H1 (cell line): ENCODE measurements around the gene KANSL3. TPM values are rescaled to one million over a fixed set of nuclear protein-coding genes. Genes with fewer than 3 reads are reported as not detected.
"Not testable (repeated sequence)": the region's sequence is repeated elsewhere in the genome, so short reads cannot be mapped to it uniquely, and the experiment has no call there.

Experiments
- CTCF ChIA-PET: fragments of 300-600 bp; sonication (Branson Sonifier 250); formaldehyde crosslinking; loops from one replicate; lab custom pipeline; 2021; ENCODE audit not compliant: partially characterized antibody; lab: Charles Lee
- POLR2A ChIA-PET: fragments of 300-600 bp; sonication (Branson Sonifier 250); formaldehyde crosslinking; loops from one replicate; lab custom pipeline; 2021; ENCODE audit warnings: inconsistent platforms; ENCODE audit not compliant: partially characterized antibody; lab: Charles Lee
- DNase-seq, 2 experiments: peaks; one replicate each; pipeline versions ENCODE4 v3.0.0 to v3.0.0-alpha.2; 2010 to 2022; ENCODE audit warnings: low spot score in 2 of 2, low read depth in 1 of 2, mixed read lengths in 1 of 2
- FAIRE-seq: peaks from 2 replicates; lab custom pipeline; 2011; peaks lifted over from hg19 to GRCh38; lab: Jason Lieb, UNC
- H2AFZ ChIP-seq: 2 replicates; pipeline ENCODE4 v1.8.1; 2012; ENCODE audit warnings: low read length, inconsistent platforms
- H2AK5ac ChIP-seq: 2 replicates; pipeline ENCODE4 v1.6.1; 2013; ENCODE audit warnings: low read depth, low read length
- H2BK120ac ChIP-seq: replicated peaks from 2 replicates; pipeline ENCODE3; 2013; ENCODE audit warnings: low read depth, low read length, inconsistent platforms
- H2BK12ac ChIP-seq: 2 replicates; pipeline ENCODE4 v1.6.1; 2013; ENCODE audit warnings: low read depth, low read length
- H2BK15ac ChIP-seq: 2 replicates; pipeline ENCODE4 v1.6.1; 2013; ENCODE audit warnings: low read length
- H2BK20ac ChIP-seq: 2 replicates; pipeline ENCODE4 v1.6.1; 2013; ENCODE audit warnings: low read length
- H2BK5ac ChIP-seq: 2 replicates; pipeline ENCODE4 v1.6.1; 2013; ENCODE audit warnings: low read depth, low read length
- H3K14ac ChIP-seq: 2 replicates; pipeline ENCODE4 v1.6.1; 2013; ENCODE audit warnings: inconsistent platforms; ENCODE audit not compliant: insufficient read length
- H3K18ac ChIP-seq: 2 replicates; pipeline ENCODE4 v1.6.1; 2013; ENCODE audit warnings: low read length; ENCODE audit errors: extremely low read depth
- H3K23ac ChIP-seq: 2 replicates; pipeline ENCODE4 v1.6.1; 2013; ENCODE audit warnings: inconsistent platforms; ENCODE audit not compliant: insufficient read length
- H3K23me2 ChIP-seq: 2 replicates; pipeline ENCODE4 v1.6.1; 2013; ENCODE audit warnings: low read depth, low read length
- H3K27ac ChIP-seq: 2 replicates; pipeline ENCODE4 v1.6.1; 2011; ENCODE audit warnings: low read depth, low read length, inconsistent platforms
- H3K27me3 ChIP-seq, 4 experiments: replicated peaks in 1 of 4; 1 replicate in 1 of 4; 2 replicates in 3 of 4; pipeline versions ENCODE4 v1.6.1 to v1.8.1; 2011 to 2013; ENCODE audit warnings: low read length in 3 of 4, mild to moderate bottlenecking in 3 of 4, inconsistent platforms in 2 of 4, mixed read lengths in 2 of 4, moderate library complexity in 1 of 4; ENCODE audit not compliant: control insufficient read depth in 3 of 4, insufficient read depth in 3 of 4; ENCODE audit errors: extremely low read depth in 1 of 4
- H3K36me3 ChIP-seq, 4 experiments: 2 replicates each; pipeline versions ENCODE4 v1.6.1 to v1.8.1; 2011 to 2013; ENCODE audit warnings: mild to moderate bottlenecking in 4 of 4, low read length in 3 of 4, moderate library complexity in 2 of 4, control low read depth in 1 of 4, inconsistent platforms in 1 of 4; ENCODE audit not compliant: insufficient read depth in 4 of 4, control insufficient read depth in 2 of 4
- H3K4ac ChIP-seq: replicated peaks from 2 replicates; pipeline ENCODE3; 2013; ENCODE audit warnings: low read length, low read depth, mixed read lengths, inconsistent platforms; ENCODE audit not compliant: insufficient read length
- H3K4me1 ChIP-seq, 4 experiments: replicated peaks in 1 of 4; 1 replicate in 1 of 4; 2 replicates in 3 of 4; pipeline versions ENCODE4 v1.6.1 to v1.8.1; 2011 to 2013; ENCODE audit warnings: low read length in 3 of 4, inconsistent platforms in 2 of 4, mixed read lengths in 1 of 4; ENCODE audit not compliant: insufficient read depth in 4 of 4, control insufficient read depth in 3 of 4
- H3K4me2 ChIP-seq, 2 experiments: 2 replicates each; pipeline versions ENCODE4 v1.6.1 to v1.8.1; 2011 to 2013; ENCODE audit warnings: low read depth in 2 of 2, low read length in 2 of 2, control low read depth in 1 of 2, inconsistent platforms in 1 of 2, mild to moderate bottlenecking in 1 of 2; ENCODE audit not compliant: insufficient read depth in 1 of 2
- H3K4me3 ChIP-seq, 4 experiments: fragments of 200-600, 300-600 bp in 1 of 4; sonication (generic), shearing (Covaris generic), sonication (Bioruptor Twin) in 1 of 4; 2 replicates each; pipeline versions ENCODE4 v1.5.1 to v1.8.1; 2011 to 2016; ENCODE audit warnings: low read length in 4 of 4, low read depth in 3 of 4, control low read depth in 2 of 4, inconsistent platforms in 2 of 4, mild to moderate bottlenecking in 2 of 4, mixed read lengths in 1 of 4, moderate library complexity in 1 of 4; ENCODE audit not compliant: insufficient read depth in 2 of 4; ENCODE audit errors: extremely low read depth in 1 of 4
- H3K56ac ChIP-seq: replicated peaks from 2 replicates; pipeline ENCODE3; 2013; ENCODE audit warnings: low read depth, mild to moderate bottlenecking, mixed read lengths, low read length, inconsistent platforms; ENCODE audit not compliant: insufficient read length
- H3K79me1 ChIP-seq: 2 replicates; pipeline ENCODE4 v1.6.1; 2013; ENCODE audit warnings: low read depth, low read length, control low read depth
- H3K79me2 ChIP-seq, 2 experiments: 2 replicates each; pipeline versions ENCODE4 v1.6.1 to v1.8.1; 2012 to 2013; ENCODE audit warnings: low read length in 2 of 2, mild to moderate bottlenecking in 2 of 2, inconsistent platforms in 1 of 2; ENCODE audit not compliant: insufficient read depth in 2 of 2, control insufficient read depth in 1 of 2
- H3K9ac ChIP-seq, 4 experiments: replicated peaks in 1 of 4; 1 replicate in 1 of 4; 2 replicates in 3 of 4; pipeline versions ENCODE4 v1.6.1 to v1.8.1; 2011 to 2013; ENCODE audit warnings: low read depth in 3 of 4, low read length in 3 of 4, control low read depth in 2 of 4, mild to moderate bottlenecking in 2 of 4, moderate library complexity in 2 of 4, inconsistent platforms in 1 of 4; ENCODE audit errors: extremely low read depth in 1 of 4
- H3K9me3 ChIP-seq, 2 experiments: 2 replicates each; pipeline versions ENCODE4 v1.6.1 to v1.8.1; 2012 to 2013; ENCODE audit warnings: mild to moderate bottlenecking in 2 of 2, moderate library complexity in 2 of 2, control low read depth in 1 of 2, inconsistent platforms in 1 of 2, low read depth in 1 of 2, low read length in 1 of 2, mixed read lengths in 1 of 2; ENCODE audit not compliant: insufficient read depth in 2 of 2
- H4K20me1 ChIP-seq, 2 experiments: replicated peaks in 1 of 2; 2 replicates each; pipeline versions ENCODE3 to v1.8.1; 2011 to 2013; ENCODE audit warnings: inconsistent platforms in 2 of 2, low read length in 2 of 2, mild to moderate bottlenecking in 1 of 2; ENCODE audit not compliant: insufficient read depth in 2 of 2, control insufficient read depth in 1 of 2
- H4K5ac ChIP-seq: 2 replicates; pipeline ENCODE4 v1.6.1; 2013; ENCODE audit warnings: low read length, low read depth, mixed read lengths, inconsistent platforms; ENCODE audit not compliant: insufficient read length
- H4K8ac ChIP-seq: 2 replicates; pipeline ENCODE4 v1.8.0; 2013; ENCODE audit warnings: mild to moderate bottlenecking, moderate library complexity, low read length, inconsistent platforms; ENCODE audit not compliant: insufficient read depth; ENCODE audit errors: extremely low read depth
- H4K91ac ChIP-seq: replicated peaks from 2 replicates; pipeline ENCODE3; 2013; ENCODE audit warnings: low read length, mixed read lengths, inconsistent platforms; ENCODE audit not compliant: insufficient read length
- CEBPB ChIP-seq: IDR thresholded peaks from 2 replicates; pipeline ENCODE4 v1.6.1; 2012; ENCODE audit warnings: low read depth, low read length
- EP300 ChIP-seq, 2 experiments: IDR thresholded peaks; 1 replicate in 1 of 2; 2 replicates in 1 of 2; pipeline ENCODE4 v1.6.1; 2011 to 2012; ENCODE audit warnings: low read depth in 2 of 2, low read length in 2 of 2, mild to moderate bottlenecking in 2 of 2, borderline replicate concordance in 1 of 2, inconsistent platforms in 1 of 2, moderate library complexity in 1 of 2
- SP2 ChIP-seq: IDR thresholded peaks from 2 replicates; pipeline ENCODE4 v1.6.1; 2012; ENCODE audit warnings: mild to moderate bottlenecking, low read length, inconsistent platforms
- WGBS, 2 experiments: shearing (Covaris generic) in 1 of 2; methylation state at CpG; one replicate each; pipeline versions ENCODE4 v1.1.6 to v1.1.7; 2013 to 2015; ENCODE audit warnings: low lambda C conversion rate in 2 of 2, mixed read lengths in 2 of 2, inconsistent platforms in 1 of 2, low coverage in 1 of 2, missing lambda C conversion rate in 1 of 2; ENCODE audit not compliant: insufficient replicate concordance in 2 of 2, insufficient coverage in 1 of 2, insufficient read length in 1 of 2; ENCODE audit errors: extremely low coverage in 1 of 2, missing lambda C conversion rate in 1 of 2; 5-methylcytosine and 5-hydroxymethylcytosine counted together
- polyA plus RNA-seq, 7 experiments: library from polyadenylated mRNA; depleted of rRNA in 3 of 7; stranded (reverse) in 5 of 7; unstranded in 2 of 7; fragments of >200 nt in 5 of 7; fragments of 200-250 nt in 2 of 7; gene quantifications; 1 replicate in 5 of 7; 2 replicates in 1 of 7; 4 replicates in 1 of 7; pipeline versions ENCODE4 v1.2.1 to v1.2.3, GENCODE V29; 2011 to 2013; ENCODE audit warnings: missing spikeins in 2 of 7, mixed read lengths in 2 of 7
- total RNA-seq: library from RNA; stranded (reverse); fragmentation: NEBNext Ultra II Directional; extraction: Animal tissue kit (Norgen Biotek cat#: 25700); gene quantifications from 2 replicates; pipeline ENCODE4 v1.2.1, GENCODE V29; 2021

The KANSL3 gene
- total and polyA plus RNA-seq, 2 of the 8 experiments (the other 6 are each of a cell fraction or from before 2014, with no cell fraction given), result 19.8 to 31.4 TPM

DNA sequence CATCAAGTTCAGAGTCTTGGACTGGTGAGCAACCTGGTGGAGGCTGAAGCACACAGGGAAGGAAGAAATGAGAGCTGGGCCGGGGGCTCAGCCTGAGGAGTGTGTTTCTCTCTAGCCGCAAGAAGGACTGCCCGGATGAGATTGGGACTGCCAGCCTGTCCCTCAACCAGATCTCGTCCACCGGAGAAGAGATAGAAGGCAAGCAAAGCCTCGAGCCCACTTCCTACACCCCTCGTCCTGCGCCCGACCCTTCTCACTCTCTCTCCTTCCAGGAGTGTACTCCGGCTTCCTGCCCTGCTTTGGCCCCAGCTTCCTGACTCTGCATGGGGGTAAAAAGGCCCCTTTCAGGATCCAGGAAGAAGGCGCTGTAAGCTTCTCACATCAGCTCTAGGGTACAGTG, 30.7 kb upstream of the KANSL3 start (continued):
- TF ChIP-seq EP300 (IDR thresholded peaks at IDR 0.05; ENCODE audit: borderline replicate concordance in 1 of 2, low read depth in 2 of 2, low read length in 2 of 2), result no peak
- TF ChIP-seq CEBPB, result no peak
- no peak for TF ChIP-seq SP2

DNA sequence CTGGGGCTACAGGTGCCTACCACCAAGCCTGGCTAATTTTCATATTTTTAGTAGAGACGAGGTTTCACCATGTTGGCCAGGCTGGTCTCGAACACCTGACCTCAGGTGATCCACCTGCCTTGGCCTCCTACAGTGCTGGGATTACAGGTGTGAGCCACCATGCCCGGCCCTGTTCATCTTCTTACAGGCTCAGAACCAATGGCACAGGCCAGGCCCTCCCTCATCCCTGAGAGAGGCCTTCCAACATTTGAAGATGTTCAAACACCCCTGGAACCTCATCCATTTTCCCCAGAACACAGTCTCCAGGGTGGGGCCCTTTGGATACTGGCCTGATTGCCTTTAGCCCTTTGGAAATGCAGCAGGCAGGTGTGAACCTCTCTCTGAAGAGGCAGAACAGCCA, 27.6 kb upstream of the KANSL3 start:
- H2BK12ac ChIP-seq, H3K79me1 ChIP-seq, H2AFZ ChIP-seq, H3K4me3 ChIP-seq, H3K4ac ChIP-seq, H3K9me3 ChIP-seq, H3K23me2 ChIP-seq, FAIRE-seq, H4K91ac ChIP-seq, H2BK5ac ChIP-seq, H3K4me2 ChIP-seq, H2AK5ac ChIP-seq, H3K27me3 ChIP-seq, H3K36me3 ChIP-seq, DNase-seq, H3K56ac ChIP-seq, H3K9ac ChIP-seq, H2BK20ac ChIP-seq, H4K5ac ChIP-seq, H3K23ac ChIP-seq, H3K4me1 ChIP-seq, H3K18ac ChIP-seq, H4K8ac ChIP-seq, H4K20me1 ChIP-seq, H3K27ac ChIP-seq, H2BK15ac ChIP-seq, H2BK120ac ChIP-seq, H3K14ac ChIP-seq, H3K79me2 ChIP-seq: not testable (repeated sequence)
- ChIA-PET CTCF (interaction anchor here (1.0 kb wide), 2 partner anchors 96 to 117 kb away, joined by 3 read pairs; no protein-coding TSS in a partner anchor), POLR2A (interaction anchor here (0.9 kb wide), 1 partner anchor 11 kb away, joined by 4 read pairs; no protein-coding TSS in a partner anchor)
- 89% methylated on average over 3 of the region's 3 CpGs; no CpG with 5 or more reads in 1 of the 2 experiments for WGBS, 2 experiments
